Measurements from ENCODE around the gene DMD. TPM values are rescaled to one million over a fixed set of nuclear protein-coding genes. Genes with fewer than 3 reads are reported as not detected.

Gene DMD
- total and polyA plus RNA-seq, 2 of the 13 experiments (the other 11 are each of a cell fraction or from before 2014, with no cell fraction given) = 17.6 to 25.9 TPM

DNA sequence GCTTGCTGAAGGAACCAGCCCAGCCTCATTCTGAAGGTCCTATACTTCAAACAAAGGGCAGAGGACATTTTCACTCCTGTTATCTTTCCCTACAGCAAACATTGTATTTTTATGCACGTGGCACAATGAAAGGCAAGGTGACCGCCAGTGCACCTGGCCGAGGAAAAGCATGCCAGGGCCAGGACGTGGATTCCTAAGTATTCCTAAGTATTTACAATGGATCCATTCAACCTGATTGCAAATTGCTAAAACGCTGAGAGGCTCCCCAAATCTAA, 2011.6 kb downstream of the DMD start:
- peaks cover 17% of the 10 kb centered on the region for H3K4me1 ChIP-seq (ENCODE audit: insufficient read depth, low read length)
- ChIA-PET CTCF (ENCODE audit: low intra/inter-chr PET ratio, low total read pairs) (no interaction called here), POLR2A (no interaction called here)
- H3K27ac ChIP-seq (ENCODE audit: extremely low read length, insufficient read depth, low read length) = peak overlapping the region; percentile 57
- BruUV-seq (replicated peaks) = no TSS peak
- DNase-seq (ENCODE audit: low spot score) (peak; percentile 59), FAIRE-seq (no peak), ATAC-seq (peak; percentile 76)
- 35% methylated on average over 4 of the region's 5 CpGs for WGBS (ENCODE audit: low lambda C conversion rate)
- no peak overlapping the region for H3K9ac ChIP-seq (ENCODE audit: insufficient read depth, low read depth, low read length)
- no peak overlapping the region for H2AFZ ChIP-seq (ENCODE audit: low read length)
- no peak overlapping the region for H3K4me2 ChIP-seq (ENCODE audit: low read depth, low read length)
- peaks cover 2% of the 10 kb centered on the region in 2 experiments; a peak in 2 of 5 replicates for H3K36me3 ChIP-seq (replicated peaks in 1 of 2; ENCODE audit: control insufficient read depth in 1 of 2, insufficient read depth in 2 of 2, low read length in 2 of 2)
- H3K27me3 ChIP-seq (ENCODE audit: control insufficient read depth in 1 of 2, insufficient read depth in 2 of 2, low read length in 2 of 2) = no peaks in the 10 kb centered on the region
- no peak for TF ChIP-seq ZNF772 (CRISPR knock-in tag; IDR thresholded peaks at IDR 0.05)
- peak; percentile 30; the same call in 1 of the 2 replicates for TF ChIP-seq NCOA2 (CRISPR knock-in tag; IDR thresholded peaks at IDR 0.05)
- no peak for TF ChIP-seq SOX13 (IDR thresholded peaks at IDR 0.05)
- TF ChIP-seq SOX13 (CRISPR knock-in tag; conservative IDR thresholded peaks at IDR 0.05 in 1 of 2, IDR thresholded peaks at IDR 0.05 in 1 of 2) = peak in 1 of 2 experiments; percentile 76; a peak in 2 of 4 replicates
- TF ChIP-seq SOX6 (IDR thresholded peaks at IDR 0.05) = no peak
- TF ChIP-seq SOX6 (CRISPR knock-in tag; IDR thresholded peaks at IDR 0.05) = peak; percentile 46; the same call in 1 of the 2 replicates
- TF ChIP-seq, protein P1, sequence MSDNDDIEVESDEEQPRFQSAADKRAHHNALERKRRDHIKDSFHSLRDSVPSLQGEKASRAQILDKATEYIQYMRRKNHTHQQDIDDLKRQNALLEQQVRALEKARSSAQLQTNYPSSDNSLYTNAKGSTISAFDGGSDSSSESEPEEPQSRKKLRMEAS (IDR thresholded peaks at IDR 0.05) = peak; percentile 46; the same call in 1 of the 2 replicates
- no peak for TF ChIP-seq ZNF790 (CRISPR knock-in tag; IDR thresholded peaks at IDR 0.05; ENCODE audit: borderline replicate concordance)
- TF ChIP-seq SOX5 (CRISPR knock-in tag; IDR thresholded peaks at IDR 0.05; ENCODE audit: borderline replicate concordance) = peak; percentile 53; the same call in 1 of the 2 replicates
- 0 out of 2 replicates have a peak, but pooled peaks have one; percentile 29 for TF ChIP-seq NR2F2 (IDR thresholded peaks at IDR 0.05; ENCODE audit: borderline replicate concordance, low read depth)
- TF ChIP-seq JUNB (CRISPR knock-in tag; IDR thresholded peaks at IDR 0.05; ENCODE audit: borderline replicate concordance) = no peak
- TF ChIP-seq EP300 (IDR thresholded peaks at IDR 0.05; ENCODE audit: low read depth in 2 of 2, low read length in 2 of 2) = 0 out of 4 replicates have a peak, but pooled peaks of 1 of the 2 experiments have one; percentile 14
- TF ChIP-seq EP300 (CRISPR knock-in tag; IDR thresholded peaks at IDR 0.05; ENCODE audit: borderline replicate concordance) = no peak
- no peak for TF ChIP-seq SATB2 (CRISPR knock-in tag; IDR thresholded peaks at IDR 0.05)
- TF ChIP-seq SALL1 (CRISPR knock-in tag; IDR thresholded peaks at IDR 0.05) = peak; percentile 52; the same call in 1 of the 2 replicates
- TF ChIP-seq TBP (CRISPR knock-in tag; IDR thresholded peaks at IDR 0.05) = no peak
- TF ChIP-seq TCF7 (IDR thresholded peaks at IDR 0.05; ENCODE audit: low read depth) = peak; percentile 66
- TF ChIP-seq BHLHE40 (IDR thresholded peaks at IDR 0.05; ENCODE audit: low read length) = peak; percentile 78
- TF ChIP-seq BCL6 (CRISPR knock-in tag; IDR thresholded peaks at IDR 0.05) = 0 out of 2 replicates have a peak, but pooled peaks have one; percentile 27
- TF ChIP-seq, protein P2, sequence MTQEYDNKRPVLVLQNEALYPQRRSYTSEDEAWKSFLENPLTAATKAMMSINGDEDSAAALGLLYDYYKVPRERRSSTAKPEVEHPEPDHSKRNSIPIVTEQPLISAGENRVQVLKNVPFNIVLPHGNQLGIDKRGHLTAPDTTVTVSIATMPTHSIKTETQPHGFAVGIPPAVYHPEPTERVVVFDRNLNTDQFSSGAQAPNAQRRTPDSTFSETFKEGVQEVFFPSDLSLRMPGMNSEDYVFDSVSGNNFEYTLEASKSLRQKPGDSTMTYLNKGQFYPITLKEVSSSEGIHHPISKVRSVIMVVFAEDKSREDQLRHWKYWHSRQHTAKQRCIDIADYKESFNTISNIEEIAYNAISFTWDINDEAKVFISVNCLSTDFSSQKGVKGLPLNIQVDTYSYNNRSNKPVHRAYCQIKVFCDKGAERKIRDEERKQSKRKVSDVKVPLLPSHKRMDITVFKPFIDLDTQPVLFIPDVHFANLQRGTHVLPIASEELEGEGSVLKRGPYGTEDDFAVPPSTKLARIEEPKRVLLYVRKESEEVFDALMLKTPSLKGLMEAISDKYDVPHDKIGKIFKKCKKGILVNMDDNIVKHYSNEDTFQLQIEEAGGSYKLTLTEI (CRISPR knock-in tag; conservative IDR thresholded peaks at IDR 0.05) = no peak
- in situ Hi-C loops (cut with HindIII; ENCODE audit: extremely low pct_ligation_motif_present, low pct_unique_long_range_greater_than_20kb) (no loop called here), intact Hi-C loops (cut with micrococcal nuclease; ENCODE audit: unreplicated experiment) (loop anchor here (5.0 kb wide), 1 partner anchor 458 kb away; no protein-coding TSS in a partner anchor)
- no peak overlapping the region for H3K4me3 ChIP-seq (replicated peaks in 1 of 3; ENCODE audit: insufficient read depth in 1 of 3, low read depth in 2 of 3, low read length in 3 of 3)
- no peaks in the 10 kb centered on the region for H4K20me1 ChIP-seq (ENCODE audit: insufficient read depth, low read length)
- no peaks in the 10 kb centered on the region for H3K9me3 ChIP-seq (ENCODE audit: low read length)
- H3K79me2 ChIP-seq (ENCODE audit: insufficient read depth, low read length) = no peaks in the 10 kb centered on the region

All from HepG2 (cell line).